HG02884 (cell line): ENCODE measurements around the gene SMIM9.

Experiments used
- ATAC-seq: cut with Tn5 transposase; IDR thresholded peaks from one replicate; pipeline ENCODE4 v1.9.1; 2021; ENCODE audit warnings: mild to moderate bottlenecking, moderate library complexity; ENCODE audit not compliant: unreplicated experiment

Gene SMIM9

GRCh38 chrX:154784149-154784995, 50.1 kb downstream of the SMIM9 start:
- ATAC-seq: no peak

DNA sequence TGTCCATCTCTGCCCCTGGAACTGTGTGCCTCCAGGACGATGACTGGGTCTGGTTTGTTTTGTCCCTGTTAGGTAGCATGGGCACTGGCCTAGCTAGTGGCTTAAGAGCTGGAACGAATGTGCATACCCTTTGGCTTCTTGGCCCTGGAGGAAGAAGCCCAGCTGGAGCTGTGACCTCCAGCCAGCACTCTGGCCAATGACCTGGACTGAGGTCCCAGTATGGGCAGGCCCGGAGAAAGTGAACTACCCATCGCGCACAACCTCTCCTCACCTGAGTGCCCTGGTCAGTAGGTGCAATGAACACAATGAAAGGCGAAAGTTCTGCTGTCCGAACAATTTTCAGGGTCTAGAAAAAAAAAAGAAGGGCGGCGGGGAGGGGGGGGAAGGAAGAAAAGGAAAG, 53.5 kb downstream of the SMIM9 start:
- ATAC-seq: no peak

DNA sequence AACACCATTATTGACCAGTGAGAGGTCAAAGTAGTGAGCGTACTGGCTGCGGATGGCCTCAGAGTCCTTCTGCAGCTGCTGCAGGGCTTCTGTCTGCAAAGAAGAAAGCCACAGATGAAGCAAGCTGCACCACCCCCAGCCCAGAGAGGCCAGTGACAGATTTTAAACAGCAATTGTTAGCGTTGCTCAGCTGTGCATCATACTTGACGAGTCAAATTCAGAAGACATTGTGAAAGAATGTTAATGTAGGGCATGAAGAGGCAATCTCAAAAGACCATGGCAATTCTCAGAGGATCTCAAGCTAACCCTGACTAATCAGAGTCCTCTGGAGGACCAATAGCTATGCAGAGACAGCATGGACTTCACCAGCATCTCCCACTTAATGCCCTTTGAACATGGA, 55.2 kb downstream of the SMIM9 start:
- ATAC-seq: no peak

- ATAC-seq: no peak
Measured at GRCh38 chrX:154776753-154777152, 57.7 kb downstream of the SMIM9 start.

DNA sequence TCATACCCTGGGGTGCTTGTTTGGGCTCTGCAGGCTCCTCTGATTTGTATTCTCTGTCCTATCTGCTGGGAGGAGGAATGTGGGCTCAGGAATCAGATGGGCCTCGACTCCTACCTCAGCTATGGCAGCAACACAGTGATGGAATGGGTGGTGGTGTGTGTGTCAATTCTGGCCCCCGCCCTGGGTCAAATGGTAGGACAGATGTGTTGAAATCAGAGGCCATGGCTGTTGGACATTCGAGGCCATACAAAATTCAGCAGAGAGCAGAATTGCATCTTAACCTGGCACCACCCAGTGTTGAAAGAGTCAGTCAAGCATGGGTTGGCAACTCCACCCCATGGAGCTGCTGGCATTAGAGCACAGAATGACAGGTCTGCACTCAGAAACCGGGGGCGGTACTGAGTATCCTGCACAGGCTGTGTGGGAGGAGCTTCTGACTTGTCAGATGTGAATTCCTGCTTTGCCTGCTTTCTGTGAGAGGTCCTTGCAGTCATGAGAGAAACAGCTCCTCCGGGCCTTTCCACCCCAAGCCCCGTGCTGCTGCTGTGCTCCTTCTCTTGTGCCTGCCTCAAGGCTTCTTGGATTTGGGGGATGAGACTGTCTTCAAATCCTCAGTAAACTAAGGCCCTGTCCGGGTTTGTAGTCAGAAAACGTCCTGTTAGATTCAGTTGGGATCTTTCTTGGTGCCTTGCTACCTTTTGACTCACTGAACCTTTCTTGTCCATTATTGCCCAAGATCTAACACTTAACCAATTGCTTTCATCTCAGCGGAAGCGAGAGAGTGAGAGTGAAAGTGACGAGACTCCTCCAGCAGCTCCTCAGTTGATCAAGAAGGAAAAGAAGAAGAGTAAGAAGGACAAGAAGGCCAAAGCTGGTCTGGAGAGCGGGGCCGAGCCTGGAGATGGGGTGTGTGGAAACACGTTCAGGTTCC, 58.8 kb downstream of the SMIM9 start:
- no peak for ATAC-seq

- ATAC-seq: no peak
Measured at GRCh38 chrX:154774622-154775021, 59.8 kb downstream of the SMIM9 start.
